Left ventricle myocardium superior (tissue), 1 donor: ENCODE results near the gene MBOAT2. TPM values are rescaled to one million over a fixed set of nuclear protein-coding genes. Genes with fewer than 3 reads are reported as not detected.

Source experiments
- ATAC-seq: fragments of 200-7000 bp; cut with Tn5 transposase; one replicate; pipeline ENCODE4 v1.9.1; 2020; ENCODE audit warnings: mild to moderate bottlenecking, moderate library complexity
- DNase-seq: peaks from one replicate; pipeline ENCODE4 v3.0.0-alpha.2; 2020
- intact Hi-C: fragments of 100-400 bp; cut with micrococcal nuclease; formaldehyde crosslinking; loops from one replicate; pipeline ENCODE4 v1.11.0; 2022
- total RNA-seq: library from RNA; stranded (reverse); fragmentation: NEBNext Ultra II Directional; extraction: Animal tissue kit (Norgen Biotek cat#: 25700); gene quantifications from one replicate; pipeline ENCODE4 v1.2.1, GENCODE V29; 2021
- donor health status: DM: no; HTN: yes; CAD: no; lungs with severe emphysema.

The MBOAT2 gene
- total RNA-seq, 1 donor from 2014 or later = 15.5 TPM

DNA sequence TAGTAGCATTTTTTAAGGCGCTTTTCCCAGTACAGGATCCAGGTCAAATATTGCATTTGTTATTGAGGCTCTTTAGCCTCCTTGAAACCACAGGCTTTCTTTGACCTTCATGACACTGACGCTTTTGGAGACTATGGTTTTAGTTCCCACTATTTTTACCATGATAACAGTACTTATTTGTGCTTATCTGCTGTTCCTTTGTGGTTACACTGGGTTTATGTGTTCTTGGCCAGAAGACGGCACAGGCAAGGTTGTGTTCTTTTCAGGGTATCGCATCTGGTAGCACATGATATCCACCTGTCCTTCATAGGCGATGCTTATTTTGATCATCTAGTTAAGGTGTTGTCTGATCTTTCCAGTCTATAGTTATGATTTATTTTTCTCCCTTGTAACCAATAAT, 16.8 kb upstream of the MBOAT2 start:
- intact Hi-C loops = no loop called here
- DNase-seq = no peak
- no peak for ATAC-seq

DNA sequence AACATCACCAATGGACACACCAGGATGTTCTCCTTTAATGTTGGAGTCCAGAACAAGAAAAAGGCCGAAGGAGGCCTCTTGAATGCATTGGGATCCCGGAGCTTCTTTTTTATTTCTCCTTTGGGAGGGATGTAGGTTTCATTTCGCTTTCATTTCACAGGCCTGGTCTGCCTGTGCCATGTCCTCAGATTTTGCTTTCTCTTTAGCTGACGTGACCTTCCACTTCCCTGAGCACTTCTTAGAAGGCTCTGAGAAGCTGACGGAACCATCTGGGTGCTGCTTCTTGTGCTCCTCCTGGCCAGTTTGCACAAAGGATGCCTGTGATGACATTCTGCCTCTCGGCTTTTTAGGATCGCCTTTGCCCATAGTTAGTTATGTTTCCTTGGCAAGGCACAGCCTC, 15.1 kb upstream of the MBOAT2 start:
- intact Hi-C loops = no loop called here
- ATAC-seq (no peak), DNase-seq (no peak)

GRCh38 chr2:9018109-9018508, 14.6 kb upstream of the MBOAT2 start:
- intact Hi-C loops = no loop called here
- no peak for ATAC-seq

GRCh38 chr2:9017411-9017810, 13.9 kb upstream of the MBOAT2 start:
- DNase-seq (no peak), ATAC-seq (no peak)
- intact Hi-C loops = no loop called here

More at GRCh38 chr2:9018109-9018508, 14.6 kb upstream of the MBOAT2 start:
- DNase-seq = no peak

DNA sequence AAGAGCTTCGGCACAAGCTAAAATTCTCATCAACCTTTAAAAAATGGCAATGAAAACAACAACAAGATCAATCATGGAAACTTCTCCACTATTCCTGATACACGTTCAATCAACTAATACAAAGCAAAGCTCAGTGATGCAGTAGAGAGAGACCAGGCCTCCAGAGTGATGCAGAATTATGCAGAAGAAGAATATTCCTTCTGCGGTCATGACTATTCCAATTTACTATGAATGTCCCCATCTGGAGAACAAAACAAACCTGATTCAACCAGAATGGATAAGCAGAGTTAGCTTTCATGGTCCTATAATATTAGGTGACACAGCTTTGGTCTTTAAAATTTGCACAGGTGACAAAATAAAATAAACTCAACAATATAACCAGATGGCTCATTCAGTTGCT, 12.5 kb upstream of the MBOAT2 start:
- ATAC-seq (no peak), DNase-seq (no peak)
- intact Hi-C loops = no loop called here

DNA sequence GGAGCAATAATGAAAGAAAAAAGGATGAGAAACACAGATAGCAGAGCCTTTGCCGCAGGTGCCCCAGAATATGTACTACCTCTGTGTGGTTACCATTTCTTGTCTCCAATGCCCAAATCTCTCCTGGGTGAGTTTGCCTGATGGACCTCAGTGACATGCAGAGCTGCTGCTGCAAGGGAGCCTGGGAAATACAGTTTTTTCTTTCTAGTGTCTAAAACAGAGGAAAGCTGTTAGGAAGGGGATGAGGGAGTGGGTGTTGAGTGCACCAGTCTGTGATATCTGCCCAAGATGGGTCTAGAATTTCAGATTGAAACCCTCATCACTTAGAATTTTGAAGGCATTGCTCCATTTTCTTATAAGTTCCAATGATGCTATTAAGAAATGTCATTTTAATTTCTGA, 9.9 kb upstream of the MBOAT2 start:
- intact Hi-C loops = no loop called here
- ATAC-seq = no peak
- DNase-seq = no peak

- DNase-seq (no peak), ATAC-seq (no peak)
- intact Hi-C loops = no loop called here
Measured at GRCh38 chr2:9010866-9011265, 7.4 kb upstream of the MBOAT2 start.

DNA sequence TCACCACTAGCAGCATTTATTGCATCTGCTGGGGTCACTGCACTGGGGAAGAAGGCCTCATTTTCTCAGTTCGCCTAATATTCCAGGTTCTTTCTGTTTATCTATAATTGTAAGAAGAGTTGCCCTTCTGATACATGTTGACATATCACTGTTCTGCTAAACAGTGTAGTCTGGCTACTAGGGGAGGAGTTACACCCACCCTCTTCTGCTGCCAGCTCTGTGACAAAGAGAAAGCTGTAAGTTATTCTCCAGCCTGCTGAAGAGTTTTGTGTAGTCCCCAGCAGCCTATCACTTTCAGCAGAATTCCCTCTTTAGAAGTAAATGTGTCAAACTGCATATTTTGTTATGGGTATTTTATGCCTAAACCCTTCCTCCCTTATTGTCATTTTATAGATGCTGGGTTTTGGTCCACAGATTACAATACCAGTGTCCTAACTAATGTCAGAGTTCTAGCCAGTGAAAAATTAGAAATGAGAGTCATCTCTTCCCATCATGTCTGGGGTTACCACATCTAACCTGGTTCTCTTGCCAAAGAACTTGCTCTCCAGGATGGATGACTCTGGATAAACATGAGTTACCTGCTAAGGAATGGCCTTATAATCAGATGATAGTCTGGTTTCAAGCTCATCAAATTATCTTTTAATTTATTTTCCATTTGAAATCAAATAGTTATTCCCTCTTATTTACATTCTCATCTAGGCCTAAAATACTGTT, 5.6 kb upstream of the MBOAT2 start:
- DNase-seq (no peak), ATAC-seq (no peak)
- intact Hi-C loops = no loop called here

DNA sequence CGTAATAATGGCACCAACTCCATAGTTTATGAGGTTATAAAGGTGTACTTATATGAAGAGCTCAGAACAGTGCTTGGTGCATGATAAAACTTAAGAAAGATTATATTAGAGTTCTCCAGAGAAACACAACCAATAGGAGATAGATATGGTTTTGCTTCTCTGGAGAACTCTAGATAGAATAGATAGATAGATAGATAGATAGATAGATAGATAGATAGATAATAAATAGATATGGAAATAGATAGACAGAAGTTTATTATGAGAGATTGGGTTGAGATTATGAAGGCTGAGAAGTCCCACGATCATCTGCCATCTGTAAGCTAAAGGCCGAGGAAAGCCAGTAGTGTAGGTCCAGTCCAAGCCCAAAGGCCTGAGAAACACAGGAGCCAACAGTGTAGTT, 2.9 kb upstream of the MBOAT2 start:
- DNase-seq = no peak
- intact Hi-C loops = no loop called here
- ATAC-seq = no peak

DNA sequence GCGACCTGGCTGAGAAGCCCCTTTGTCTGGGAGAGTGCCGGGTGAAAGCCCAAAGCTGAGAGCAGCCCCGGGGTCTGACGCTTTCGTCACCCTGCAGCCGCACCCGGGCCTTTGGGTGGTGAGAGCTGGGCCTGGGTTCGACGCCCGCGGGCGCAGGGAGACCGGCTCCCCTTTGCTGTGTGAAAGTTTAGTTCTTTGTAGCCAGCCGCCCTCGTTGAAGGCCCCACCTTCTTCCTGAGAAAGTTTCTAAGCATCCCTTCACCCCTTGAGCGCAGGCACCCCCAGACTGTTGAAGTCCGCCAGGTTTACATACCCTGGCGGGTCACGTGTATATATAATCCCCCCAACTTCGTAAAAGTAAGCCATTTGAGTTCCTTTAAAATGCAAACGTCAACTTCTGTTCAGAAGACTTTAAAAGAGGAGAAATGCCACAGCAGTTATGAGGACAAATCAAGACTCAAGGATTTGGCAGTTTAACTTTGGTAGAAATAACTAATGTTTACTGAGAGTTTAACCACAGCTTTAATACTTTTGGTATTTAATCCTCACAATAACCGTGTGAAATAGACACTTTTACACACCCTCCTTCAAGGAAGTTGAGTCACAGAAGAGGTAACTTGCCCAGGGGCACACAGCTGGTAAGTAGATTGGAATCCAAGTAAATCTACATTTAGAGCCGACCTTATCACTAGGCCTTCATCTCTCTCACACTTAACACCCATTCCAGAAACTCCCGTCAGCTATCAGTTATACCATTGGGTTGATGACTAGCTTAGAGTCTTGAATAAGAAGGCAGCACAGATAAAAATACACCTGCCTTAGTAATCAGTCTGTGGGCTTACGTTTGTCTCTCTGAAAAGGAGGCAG, 1.1 kb upstream of the MBOAT2 start:
- no peak for ATAC-seq
- DNase-seq = no peak
- intact Hi-C loops = no loop called here

GRCh38 chr2:9003366-9003615, 193 bp downstream of the MBOAT2 start:
- intact Hi-C loops = no loop called here
- no peak for DNase-seq
- no peak for ATAC-seq

DNA sequence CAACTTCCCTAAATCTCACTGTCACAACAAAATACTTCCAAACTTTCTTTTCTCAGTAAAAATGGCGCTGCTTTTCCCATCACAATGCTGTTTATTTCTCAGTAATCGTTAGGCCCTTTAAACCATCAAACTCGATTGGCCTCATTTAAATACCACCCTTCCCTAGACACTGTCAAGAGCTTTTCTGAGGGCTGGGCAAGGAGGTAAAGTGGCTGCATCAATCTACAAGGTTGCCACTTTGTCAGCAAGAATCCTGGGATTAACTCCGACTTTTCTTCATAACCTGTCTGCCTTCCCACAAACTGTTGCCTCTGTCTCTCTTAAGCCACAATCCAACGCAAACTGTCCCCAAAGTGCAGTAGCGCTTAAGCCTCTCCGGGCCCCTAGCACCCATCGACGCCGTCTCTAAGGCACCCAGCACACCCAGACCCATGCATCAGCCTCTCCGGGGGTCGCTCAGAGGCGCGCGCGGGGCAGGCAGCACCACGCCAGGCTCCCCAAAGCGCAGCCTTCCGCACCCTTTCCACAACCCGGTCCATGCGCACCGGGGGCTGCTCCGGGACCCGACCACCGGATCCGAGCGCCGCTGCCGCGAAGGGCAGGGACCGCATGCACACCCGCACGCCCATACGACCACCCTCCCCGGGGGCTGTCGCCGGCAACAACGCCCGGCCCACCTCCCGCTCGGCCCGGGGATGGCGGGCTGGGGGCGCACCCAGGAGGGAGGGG, 683 bp downstream of the MBOAT2 start:
- intact Hi-C loops = no loop called here
- DNase-seq (peak; percentile 29), ATAC-seq (no peak)

DNA sequence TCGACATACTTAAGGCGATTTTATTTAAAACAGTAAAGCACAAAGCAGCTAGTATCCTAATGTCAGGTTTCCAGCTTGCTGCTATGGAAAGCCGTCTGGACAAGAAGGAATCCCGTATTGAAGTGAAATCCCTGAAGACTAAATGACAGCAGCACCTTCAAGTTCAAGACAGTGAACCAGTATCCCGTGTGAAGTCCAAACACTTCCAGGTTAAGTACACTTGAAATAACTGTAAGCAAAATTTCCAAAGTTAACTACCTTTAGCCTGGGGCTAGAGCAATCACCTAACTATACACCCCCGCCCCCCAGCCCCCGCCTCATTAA, 1.2 kb downstream of the MBOAT2 start:
- intact Hi-C loops = no loop called here
- ATAC-seq (no peak), DNase-seq (no peak)

DNA sequence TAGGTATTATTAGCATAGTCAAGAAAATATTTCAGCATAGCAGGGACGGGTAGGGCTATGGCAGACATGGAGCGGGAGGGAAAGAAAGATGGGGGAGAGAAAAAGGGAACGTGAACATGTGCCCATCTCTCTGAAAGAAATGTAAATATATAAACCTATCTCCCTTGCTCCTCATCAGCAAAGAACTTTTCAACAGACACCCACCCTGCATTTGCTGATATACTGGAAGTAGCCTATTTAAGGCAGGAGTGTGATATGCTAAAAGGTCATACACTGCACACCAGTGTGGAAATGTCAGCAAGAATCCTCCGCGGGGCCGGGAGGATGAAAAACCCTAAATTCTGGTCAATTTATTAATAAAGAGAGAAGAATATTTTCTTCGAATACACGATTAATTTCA, 1.7 kb downstream of the MBOAT2 start:
- intact Hi-C loops = no loop called here
- ATAC-seq = no peak
- DNase-seq = no peak

DNA sequence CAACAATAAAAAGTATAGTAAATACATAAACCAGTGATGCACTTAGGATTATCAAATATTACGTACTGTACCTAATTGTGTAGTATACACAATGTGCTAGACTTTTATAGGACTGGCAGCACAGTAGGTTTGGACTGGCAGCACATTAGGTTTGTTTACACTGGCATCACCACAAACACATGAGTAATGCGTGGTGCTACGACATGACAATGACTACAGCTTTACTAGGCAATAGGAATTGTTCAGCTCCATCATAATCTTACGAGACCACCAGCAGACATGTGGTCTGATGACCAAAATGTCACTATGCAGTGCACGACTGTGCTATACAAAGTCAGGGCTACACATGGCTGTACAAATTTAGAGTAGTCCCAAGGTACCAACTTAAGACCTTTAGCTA, 2.3 kb downstream of the MBOAT2 start:
- intact Hi-C loops = no loop called here
- no peak for DNase-seq

DNA sequence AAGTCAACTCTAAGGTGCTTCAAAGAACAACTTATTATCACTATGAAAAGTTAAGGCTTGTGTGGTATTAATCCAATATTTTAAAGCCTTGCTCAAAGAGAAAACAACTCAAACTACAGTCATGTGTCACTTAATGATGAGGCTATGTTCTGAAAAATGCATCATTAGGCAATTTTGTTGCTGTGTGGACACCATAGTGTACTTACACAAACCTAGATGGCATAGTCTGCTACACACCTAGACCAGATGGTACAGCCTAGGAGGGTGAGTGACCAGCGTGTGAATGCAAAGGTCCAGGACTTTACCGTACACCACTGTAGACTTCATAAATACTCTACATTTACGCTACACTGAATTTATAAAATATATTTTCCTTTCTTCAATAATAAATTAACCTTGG, 3.0 kb downstream of the MBOAT2 start:
- ATAC-seq (no peak), DNase-seq (no peak)
- intact Hi-C loops = no loop called here

More for the DNA sequence above, 2.3 kb downstream of the MBOAT2 start:
- no peak for ATAC-seq

- ATAC-seq = no peak
- DNase-seq = no peak
- intact Hi-C loops = no loop called here
Measured at GRCh38 chr2:8999797-9000196, 3.7 kb downstream of the MBOAT2 start.

DNA sequence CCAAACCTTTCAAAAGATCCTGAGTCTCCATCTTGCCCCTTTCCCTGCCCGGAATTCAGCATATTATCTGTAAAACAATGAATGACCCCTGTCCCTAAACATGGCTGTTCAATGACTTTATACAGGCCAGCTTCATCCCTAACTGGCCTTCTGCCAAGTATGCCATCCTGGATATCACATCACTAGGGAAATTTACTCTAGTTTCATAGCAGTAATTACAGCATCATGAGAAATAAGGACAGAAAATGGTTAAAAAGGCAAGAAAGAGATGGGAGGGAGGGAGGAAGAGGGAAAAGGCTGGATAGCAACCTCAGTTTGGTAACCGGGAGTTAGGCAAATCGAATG, 4.4 kb downstream of the MBOAT2 start:
- intact Hi-C loops = no loop called here
- DNase-seq (no peak), ATAC-seq (no peak)

DNA sequence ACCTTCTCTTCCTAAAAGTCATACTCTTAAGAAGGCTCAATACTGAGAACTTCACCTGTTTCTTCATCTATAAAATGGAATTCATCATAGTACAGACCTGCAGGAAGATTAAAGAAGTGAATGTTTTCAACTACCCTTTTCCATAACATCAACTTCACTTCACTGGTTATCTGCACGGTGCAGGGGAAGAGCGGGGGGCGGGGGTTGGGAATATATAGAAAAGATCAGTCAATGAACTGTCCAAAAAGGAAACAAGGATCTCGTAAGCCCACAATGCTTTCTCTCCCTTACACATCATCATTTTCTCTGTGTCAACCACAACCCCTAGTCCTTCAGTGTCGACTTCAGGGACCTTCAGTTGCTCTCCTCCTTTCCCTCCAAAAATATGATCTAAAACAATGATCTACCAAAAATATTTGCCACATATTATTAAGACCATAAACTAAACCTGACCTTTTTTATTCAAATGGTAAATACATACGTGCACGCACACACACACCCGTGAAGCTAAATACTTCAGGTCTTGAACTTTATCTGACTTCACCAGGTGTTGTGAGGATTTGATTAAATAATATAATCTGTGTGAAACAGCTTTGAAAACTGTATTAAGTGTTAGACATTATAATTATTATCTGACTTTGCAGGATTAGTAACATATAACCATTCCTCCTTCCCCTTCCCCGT, 4.9 kb downstream of the MBOAT2 start:
- intact Hi-C loops = no loop called here
- ATAC-seq (no peak), DNase-seq (no peak)

DNA sequence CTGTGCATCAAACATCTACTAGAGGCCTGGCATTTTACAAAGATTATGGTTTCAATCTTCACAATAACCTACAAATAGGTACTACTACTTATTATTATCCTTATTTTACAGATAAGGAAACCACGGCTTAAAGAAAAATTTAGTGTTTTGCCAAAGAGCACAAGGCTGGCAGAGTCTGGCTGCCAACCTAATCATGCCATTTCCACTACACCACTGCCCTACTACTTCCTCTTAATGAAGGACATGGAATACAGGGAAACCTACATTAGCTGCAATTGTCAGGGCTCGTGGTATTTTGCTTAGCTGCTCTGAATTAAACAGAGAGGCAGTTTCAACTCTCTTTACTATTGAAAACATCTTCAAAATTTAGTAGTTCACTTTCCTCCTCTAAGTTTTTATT, 5.9 kb downstream of the MBOAT2 start:
- intact Hi-C loops = no loop called here
- ATAC-seq (no peak), DNase-seq (no peak)
